ENCODE data around the gene AURKB.

AURKB gene

GRCh38 chr17:8237886-8238285, 27.5 kb upstream of the AURKB start:
- H3K4me3 Mint-ChIP-seq, result no peak overlapping the region
- peaks cover 52% of the 10 kb centered on the region for H3K36me3 Mint-ChIP-seq (ENCODE audit: low read depth)
- no peaks in the 10 kb centered on the region for H3K9me3 Mint-ChIP-seq
- TF ChIP-seq CTCF (IDR thresholded peaks at IDR 0.05), result no peak
- H3K4me1 Mint-ChIP-seq, result no peaks in the 10 kb centered on the region
- no peak for DNase-seq
- peak overlapping the region; percentile 47 for H3K27ac Mint-ChIP-seq
- no peaks in the 10 kb centered on the region for H3K27me3 Mint-ChIP-seq (ENCODE audit: low read depth, poor library complexity)

- no peak overlapping the region for H3K4me3 Mint-ChIP-seq
- no peaks in the 10 kb centered on the region for H3K9me3 Mint-ChIP-seq
- peaks cover 52% of the 10 kb centered on the region for H3K36me3 Mint-ChIP-seq (ENCODE audit: low read depth)
- no peaks in the 10 kb centered on the region for H3K27me3 Mint-ChIP-seq (ENCODE audit: low read depth, poor library complexity)
- H3K4me1 Mint-ChIP-seq, result no peaks in the 10 kb centered on the region
- no peak for DNase-seq
- H3K27ac Mint-ChIP-seq, result no peak overlapping the region
- no peak for TF ChIP-seq CTCF (IDR thresholded peaks at IDR 0.05)
Measured at GRCh38 chr17:8237175-8237574, 26.8 kb upstream of the AURKB start.

- no peak overlapping the region for H3K4me3 Mint-ChIP-seq
- TF ChIP-seq CTCF (IDR thresholded peaks at IDR 0.05), result no peak
- no peak for DNase-seq
- no peaks in the 10 kb centered on the region for H3K9me3 Mint-ChIP-seq
- peaks cover 67% of the 10 kb centered on the region for H3K36me3 Mint-ChIP-seq (ENCODE audit: low read depth)
- H3K4me1 Mint-ChIP-seq, result no peaks in the 10 kb centered on the region
- H3K27ac Mint-ChIP-seq, result peak overlapping the region; percentile 59
- H3K27me3 Mint-ChIP-seq (ENCODE audit: low read depth, poor library complexity), result no peaks in the 10 kb centered on the region
Measured at GRCh38 chr17:8235676-8236075, 25.3 kb upstream of the AURKB start.

GRCh38 chr17:8234361-8235270, 24.2 kb upstream of the AURKB start:
- no peak for DNase-seq
- peaks cover 73% of the 10 kb centered on the region for H3K36me3 Mint-ChIP-seq (ENCODE audit: low read depth)
- H3K9me3 Mint-ChIP-seq, result no peaks in the 10 kb centered on the region
- H3K27me3 Mint-ChIP-seq (ENCODE audit: low read depth, poor library complexity), result no peaks in the 10 kb centered on the region
- H3K4me3 Mint-ChIP-seq, result no peak overlapping the region
- no peak for TF ChIP-seq CTCF (IDR thresholded peaks at IDR 0.05)
- no peaks in the 10 kb centered on the region for H3K4me1 Mint-ChIP-seq
- no peak overlapping the region for H3K27ac Mint-ChIP-seq

- no peaks in the 10 kb centered on the region for H3K9me3 Mint-ChIP-seq
- no peak for DNase-seq
- no peak for TF ChIP-seq CTCF (IDR thresholded peaks at IDR 0.05)
- H3K4me1 Mint-ChIP-seq, result peaks cover 10% of the 10 kb centered on the region
- no peak overlapping the region for H3K4me3 Mint-ChIP-seq
- peaks cover 73% of the 10 kb centered on the region for H3K36me3 Mint-ChIP-seq (ENCODE audit: low read depth)
- no peak overlapping the region for H3K27ac Mint-ChIP-seq
- peaks cover 4% of the 10 kb centered on the region for H3K27me3 Mint-ChIP-seq (ENCODE audit: low read depth, poor library complexity)
Measured at GRCh38 chr17:8231701-8232100, 21.3 kb upstream of the AURKB start.

- TF ChIP-seq CTCF (IDR thresholded peaks at IDR 0.05), result no peak
- peaks cover 3% of the 10 kb centered on the region for H3K9me3 Mint-ChIP-seq
Measured at GRCh38 chr17:8227238-8227581, 16.8 kb upstream of the AURKB start.

More at GRCh38 chr17:8227238-8227581, 16.8 kb upstream of the AURKB start:
- peak overlapping the region; percentile 31 for H3K27ac Mint-ChIP-seq
- H3K36me3 Mint-ChIP-seq (ENCODE audit: low read depth), result peaks cover 40% of the 10 kb centered on the region
- H3K27me3 Mint-ChIP-seq (ENCODE audit: low read depth, poor library complexity), result peaks cover 18% of the 10 kb centered on the region
- DNase-seq, result no peak
- H3K4me1 Mint-ChIP-seq, result peaks cover 34% of the 10 kb centered on the region
- peak overlapping the region; percentile 87 for H3K4me3 Mint-ChIP-seq
